Stomach (tissue), 9 donors: Measurements from ENCODE around the gene STRN4. TPM values are rescaled to one million over a fixed set of nuclear protein-coding genes. Genes with fewer than 3 reads are reported as not detected.

Source experiments
- DNase-seq, 2 donors: peaks; one replicate each; pipeline versions ENCODE4 v3.0.0 to v3.0.0-alpha.2; 2013 to 2019
- H3K27ac ChIP-seq, 5 donors: fragments of 200-600 bp in 4 of 5; sonication (generic) in 4 of 5; one replicate each; pipeline ENCODE4 v1.5.1; 2013 to 2019; ENCODE audit warnings: mild to moderate bottlenecking in 1 of 5, moderate library complexity in 1 of 5
- H3K27me3 ChIP-seq, 3 donors: fragments of 200-600 bp; sonication (generic); one replicate each; pipeline ENCODE4 v1.5.1; 2017 to 2019; ENCODE audit warnings: mixed run types in 1 of 3
- H3K36me3 ChIP-seq, 4 donors: fragments of 200-600 bp; sonication (generic); 1 replicate in 3 of 4; 2 replicates in 1 of 4; pipeline ENCODE4 v1.5.1; 2016 to 2019
- H3K4me1 ChIP-seq, 4 donors: fragments of 200-600 bp; sonication (generic); one replicate each; pipeline ENCODE4 v1.5.1; 2016 to 2019
- H3K4me3 ChIP-seq, 4 donors: fragments of 200-600 bp; sonication (generic) in 3 of 4; one replicate each; pipeline ENCODE4 v1.5.1; 2016 to 2019; ENCODE audit warnings: mild to moderate bottlenecking in 1 of 4
- H3K9me3 ChIP-seq, 4 donors: fragments of 200-600 bp; sonication (generic); one replicate each; pipeline ENCODE4 v1.5.1; 2016 to 2019
- EP300 ChIP-seq: sonication (generic); formaldehyde crosslinking; IDR thresholded peaks from one replicate; pipeline ENCODE4 v1.6.1; 2017; ENCODE audit warnings: antibody characterized with exemption
- POLR2A ChIP-seq, 4 donors: fragments of 450-650 bp; IDR thresholded peaks; one replicate each; pipeline ENCODE4 v1.6.1; 2016; ENCODE audit warnings: antibody characterized with exemption in 4 of 4, control low read depth in 2 of 4, mild to moderate bottlenecking in 1 of 4, moderate library complexity in 1 of 4
- POLR2AphosphoS5 ChIP-seq, 3 donors: sonication (generic); formaldehyde crosslinking; IDR thresholded peaks; one replicate each; pipeline ENCODE4 v1.6.1; 2016; ENCODE audit warnings: antibody characterized with exemption in 3 of 3
- WGBS, 5 donors: extraction: QIAGEN DNeasy Blood & Tissue Kit in 3 of 5; methylation state at CpG; one replicate each; pipeline versions ENCODE4 v1.1.5 to v1.1.7; 2013 to 2018; 5-methylcytosine and 5-hydroxymethylcytosine counted together
- intact Hi-C: fragments of 100-400 bp; cut with DNase I; formaldehyde crosslinking; loops from one replicate; pipeline ENCODE4 v1.15.1; 2023; ENCODE audit warnings: low total_unique reads
- polyA plus RNA-seq, 3 donors: library from polyadenylated mRNA; stranded (reverse); fragments of 200-250 nt; gene quantifications; one replicate each; pipeline ENCODE4 v1.2.3, GENCODE V29; 2013
- total RNA-seq, 5 donors: library from RNA; depleted of rRNA; stranded (reverse); fragments of >200 nt; gene quantifications; one replicate each; pipeline versions ENCODE4 v1.1.0 to v1.2.3, GENCODE V29; 2014 to 2016
- TF ChIP-seq, protein P1 (sequence below), 7 experiments: fragments of 450-650 bp in 4 of 7; fragments of 200-600 bp in 3 of 7; sonication (generic) in 3 of 7; IDR thresholded peaks; one replicate each; pipeline ENCODE4 v1.5.1; 2016 to 2019; ENCODE audit warnings: antibody characterized with exemption in 7 of 7, control low read depth in 2 of 7, mild to moderate bottlenecking in 1 of 7
- donor health status: healthy with polysubstance abuse.
- donor health status: Bipolar disorder and iron deficiency.
- donor health status: healthy.

Gene STRN4
- total and polyA plus RNA-seq, 8 donors: 37.1 to 373 (median 62.1) TPM

DNA sequence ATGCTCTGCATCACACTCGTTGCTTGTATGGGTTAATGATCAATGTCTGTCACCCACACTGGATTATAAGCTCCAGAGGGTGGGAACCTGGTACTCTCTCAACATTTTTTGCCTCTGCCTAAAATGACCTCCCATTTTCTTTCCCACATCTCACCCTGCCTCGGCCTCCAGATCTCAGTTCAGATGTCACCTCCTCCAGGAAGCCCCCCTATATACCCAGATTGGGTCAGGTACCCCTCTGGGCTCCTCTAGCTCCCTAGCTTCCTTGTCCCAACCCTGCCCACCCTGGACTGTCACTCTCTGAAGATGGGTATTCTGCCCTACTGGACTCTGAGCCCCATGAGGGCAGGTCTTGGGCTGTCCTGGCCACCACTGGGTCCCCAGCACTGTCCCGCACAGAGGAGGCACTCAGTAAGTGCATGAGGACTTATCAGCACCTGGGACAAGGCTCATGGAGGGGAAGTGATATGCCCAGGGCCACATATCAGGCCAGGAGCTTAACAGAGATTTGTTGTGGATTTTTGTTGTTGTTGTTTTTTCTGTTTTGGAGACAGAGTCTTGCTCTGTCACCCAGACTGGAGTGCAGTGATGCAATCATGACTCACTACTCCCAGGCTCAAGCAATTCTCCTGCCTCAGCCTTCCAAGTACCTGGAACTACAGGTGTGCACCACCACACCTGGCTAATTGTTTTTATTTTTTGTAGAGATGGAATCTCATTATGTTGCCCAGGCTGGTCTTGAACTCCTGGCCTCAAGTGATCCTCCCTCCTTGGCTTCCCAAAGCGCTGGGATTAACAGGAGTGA, 53.1 kb downstream of the STRN4 start:
- DNase-seq: no peak
- Histone ChIP-seq H3K4me1 (peaks cover 8 to 16% (median 14%) of the 10 kb centered on the region in 4 donors), H3K9me3 (no peaks in the 10 kb centered on the region), H3K27ac (no peak overlapping the region), H3K36me3 (peaks cover 88 to 98% (median 93%) of the 10 kb centered on the region in 4 donors), H3K4me3 (no peak overlapping the region), H3K27me3 (no peaks in the 10 kb centered on the region)
- intact Hi-C loops: no loop called here
- 91 to 95% (median 93%) methylated on average over 4 of the region's 4 CpGs for WGBS, 5 donors
- TF ChIP-seq, protein P1, sequence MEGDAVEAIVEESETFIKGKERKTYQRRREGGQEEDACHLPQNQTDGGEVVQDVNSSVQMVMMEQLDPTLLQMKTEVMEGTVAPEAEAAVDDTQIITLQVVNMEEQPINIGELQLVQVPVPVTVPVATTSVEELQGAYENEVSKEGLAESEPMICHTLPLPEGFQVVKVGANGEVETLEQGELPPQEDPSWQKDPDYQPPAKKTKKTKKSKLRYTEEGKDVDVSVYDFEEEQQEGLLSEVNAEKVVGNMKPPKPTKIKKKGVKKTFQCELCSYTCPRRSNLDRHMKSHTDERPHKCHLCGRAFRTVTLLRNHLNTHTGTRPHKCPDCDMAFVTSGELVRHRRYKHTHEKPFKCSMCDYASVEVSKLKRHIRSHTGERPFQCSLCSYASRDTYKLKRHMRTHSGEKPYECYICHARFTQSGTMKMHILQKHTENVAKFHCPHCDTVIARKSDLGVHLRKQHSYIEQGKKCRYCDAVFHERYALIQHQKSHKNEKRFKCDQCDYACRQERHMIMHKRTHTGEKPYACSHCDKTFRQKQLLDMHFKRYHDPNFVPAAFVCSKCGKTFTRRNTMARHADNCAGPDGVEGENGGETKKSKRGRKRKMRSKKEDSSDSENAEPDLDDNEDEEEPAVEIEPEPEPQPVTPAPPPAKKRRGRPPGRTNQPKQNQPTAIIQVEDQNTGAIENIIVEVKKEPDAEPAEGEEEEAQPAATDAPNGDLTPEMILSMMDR (IDR thresholded peaks at IDR 0.05): no peak
- no peak for TF ChIP-seq POLR2A (IDR thresholded peaks at IDR 0.05)
- TF ChIP-seq POLR2AphosphoS5 (IDR thresholded peaks at IDR 0.05): no peak
- no peak for TF ChIP-seq EP300

DNA sequence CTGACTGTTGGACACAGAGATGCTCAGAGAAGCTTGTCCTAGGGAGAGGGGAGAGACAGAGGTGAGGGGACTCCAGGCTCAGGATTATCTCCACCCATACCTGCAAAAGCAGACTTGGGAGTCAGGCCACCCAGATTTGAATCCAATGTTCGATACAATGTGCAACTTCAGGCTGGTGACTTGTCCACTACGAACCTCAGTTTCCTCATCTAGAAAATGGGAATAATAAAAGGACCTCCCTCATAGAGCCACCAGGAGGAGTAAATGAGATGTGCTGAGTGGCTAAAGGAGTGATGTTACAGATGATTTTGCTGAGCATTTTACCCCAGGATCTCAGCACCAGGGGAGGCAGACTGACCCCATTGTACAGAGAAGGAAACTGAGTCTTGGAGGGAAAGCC, 54.3 kb downstream of the STRN4 start:
- TF ChIP-seq POLR2AphosphoS5 (IDR thresholded peaks at IDR 0.05) (no peak), EP300 (no peak), POLR2A (IDR thresholded peaks at IDR 0.05) (no peak)
- TF ChIP-seq, protein P1 (IDR thresholded peaks at IDR 0.05): no peak
- no peak for DNase-seq
- intact Hi-C loops: no loop called here
- Histone ChIP-seq H3K9me3 (no peaks in the 10 kb centered on the region), H3K27me3 (no peaks in the 10 kb centered on the region), H3K27ac (no peak overlapping the region), H3K4me3 (no peak overlapping the region), H3K4me1 (peaks cover 1 to 4% (median 2%) of the 10 kb centered on the region in 4 donors), H3K36me3 (peaks cover 98 to 100% (median 100%) of the 10 kb centered on the region in 4 donors)
- 96 to 100% (median 97%) methylated on average over 2 of the region's 2 CpGs for WGBS, 5 donors

DNA sequence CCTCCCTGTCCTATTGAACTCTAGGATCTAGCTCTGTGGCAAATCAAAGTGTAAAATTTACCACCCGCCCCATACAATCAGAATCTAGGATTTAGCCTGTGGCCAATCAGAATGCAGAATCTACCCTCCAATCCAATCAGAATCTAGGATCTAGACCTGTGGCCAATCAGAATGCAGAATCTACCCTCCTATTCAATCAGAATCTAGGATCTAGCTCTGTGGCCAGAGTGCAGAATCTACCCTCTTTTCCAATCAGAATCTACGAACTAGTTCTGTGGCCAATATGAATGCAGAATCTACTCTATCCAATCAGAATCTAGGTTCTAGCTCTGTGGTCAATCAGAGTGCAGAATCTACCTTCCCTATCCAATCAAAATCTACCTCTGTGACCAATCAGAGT, 55.1 kb downstream of the STRN4 start:
- WGBS, 5 donors: 45 to 50% (median 50%) methylated on average over 2 of the region's 2 CpGs
- H3K36me3 ChIP-seq: peaks cover 96 to 100% (median 100%) of the 10 kb centered on the region in 4 donors
- DNase-seq: no peak
- TF ChIP-seq EP300 (no peak), POLR2AphosphoS5 (IDR thresholded peaks at IDR 0.05) (no peak), POLR2A (IDR thresholded peaks at IDR 0.05) (no peak)
- TF ChIP-seq, protein P1 (IDR thresholded peaks at IDR 0.05): no peak
- H3K9me3 ChIP-seq: no peaks in the 10 kb centered on the region
- no peak overlapping the region for H3K4me3 ChIP-seq
- H3K4me1 ChIP-seq: no peaks in the 10 kb centered on the region
- intact Hi-C loops: no loop called here
- H3K27me3 ChIP-seq: no peaks in the 10 kb centered on the region
- no peak overlapping the region for H3K27ac ChIP-seq

DNA sequence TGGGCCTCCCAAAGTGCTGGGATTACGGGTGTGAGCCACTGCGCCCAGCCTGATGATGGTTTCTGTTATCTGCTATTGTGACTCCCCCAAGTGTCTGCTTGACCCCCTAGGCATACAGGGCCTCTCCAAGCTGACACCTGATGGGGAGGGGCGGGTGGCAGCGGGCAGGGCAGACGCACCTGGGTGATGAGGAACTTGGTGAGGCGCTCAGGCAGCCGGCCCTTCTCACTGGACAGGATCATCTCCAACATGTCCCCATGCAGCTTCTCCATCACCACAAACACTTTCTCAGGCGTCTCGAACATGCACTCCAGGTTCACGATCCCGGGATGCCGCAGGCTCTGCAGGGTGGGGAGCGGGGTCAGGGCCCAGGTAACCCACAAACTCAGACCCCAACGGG, 56.9 kb downstream of the STRN4 start:
- intact Hi-C loops: no loop called here
- Histone ChIP-seq H3K4me3 (no peak overlapping the region), H3K9me3 (no peaks in the 10 kb centered on the region), H3K36me3 (peaks cover 95 to 100% (median 100%) of the 10 kb centered on the region in 4 donors), H3K4me1 (no peaks in the 10 kb centered on the region), H3K27me3 (no peaks in the 10 kb centered on the region), H3K27ac (no peak overlapping the region)
- no peak for DNase-seq
- WGBS, 5 donors: 92 to 96% (median 96%) methylated on average over 11 to 14 of the region's 14 CpGs
- TF ChIP-seq POLR2AphosphoS5 (IDR thresholded peaks at IDR 0.05): no peak
- no peak for TF ChIP-seq EP300
- TF ChIP-seq, protein P1 (IDR thresholded peaks at IDR 0.05): no peak
- no peak for TF ChIP-seq POLR2A (IDR thresholded peaks at IDR 0.05)
